ENCODE measurements around the gene PRORP. TPM values are rescaled to one million over a fixed set of nuclear protein-coding genes. Genes with fewer than 3 reads are reported as not detected.

The PRORP gene
- total and polyA plus RNA-seq, 9 of the 15 experiments (the other 6 are each of a cell fraction or from before 2014, with no cell fraction given): 21.9 to 48.7 (median 36.5) TPM

GRCh38 chr14:35121887-35122695, at the start of gene PRORP, which contains the start of gene PPP2R3C (continued):
- TF ChIP-seq STAT5A (IDR thresholded peaks at IDR 0.05; ENCODE audit: borderline replicate concordance, low read length) (no peak), NR4A1 (CRISPR knock-in tag; IDR thresholded peaks at IDR 0.05) (no peak), NR4A1 (tag; IDR thresholded peaks at IDR 0.05) (no peak), USF1 (CRISPR knock-in tag; IDR thresholded peaks at IDR 0.05) (peak; percentile 97), ZNF609 (CRISPR knock-in tag; IDR thresholded peaks at IDR 0.05; ENCODE audit: borderline replicate concordance) (0 out of 2 replicates have a peak, but pooled peaks have one; percentile 81), ZNF407 (IDR thresholded peaks at IDR 0.05; ENCODE audit: low read depth) (no peak), ZNF165 (CRISPR knock-in tag; IDR thresholded peaks at IDR 0.05; ENCODE audit: borderline replicate concordance) (no peak), ZFP91 (CRISPR knock-in tag; IDR thresholded peaks at IDR 0.05) (no peak), POLR2AphosphoS5 (IDR thresholded peaks at IDR 0.05; ENCODE audit: control insufficient read depth, insufficient read depth, low read depth, low read length) (peak; percentile 48; the same call in 1 of the 2 replicates)
